Calu3 (cell line): ENCODE measurements around the gene NECTIN4. TPM values are rescaled to one million over a fixed set of nuclear protein-coding genes. Genes with fewer than 3 reads are reported as not detected.
"Not testable (repeated sequence)": the region's sequence is repeated elsewhere in the genome, so short reads cannot be mapped to it uniquely, and the experiment has no call there.

Source experiments
- BruUV-seq: library from RNA; stranded (reverse); fragments of 400-500 nt; replicated peaks from 2 replicates; lab custom pipeline; 2021; lab: Mats Ljungman, UMichigan
- CTCF ChIA-PET: fragments of 300-600 bp; sonication (Branson Sonifier 250); formaldehyde crosslinking; loops from one replicate; lab custom pipeline; 2022; ENCODE audit warnings: antibody characterized with exemption; lab: Charles Lee
- DNase-seq: peaks from one replicate; pipeline ENCODE4 v3.0.0; 2022
- H3K27ac Mint-ChIP-seq: one replicate; pipeline ENCODE4 v1.8.0; 2022; ENCODE audit warnings: mixed read lengths; ENCODE audit not compliant: unreplicated experiment
- H3K27me3 Mint-ChIP-seq: one replicate; pipeline ENCODE4 v1.8.0; 2022; ENCODE audit warnings: mixed read lengths; ENCODE audit not compliant: unreplicated experiment
- H3K36me3 Mint-ChIP-seq: one replicate; pipeline ENCODE4 v1.8.0; 2022; ENCODE audit warnings: mild to moderate bottlenecking, moderate library complexity, mixed read lengths; ENCODE audit not compliant: insufficient read depth, unreplicated experiment
- H3K4me1 Mint-ChIP-seq: one replicate; pipeline ENCODE4 v1.8.0; 2022; ENCODE audit warnings: mild to moderate bottlenecking, low read depth, mixed read lengths; ENCODE audit not compliant: unreplicated experiment
- H3K4me3 Mint-ChIP-seq: one replicate; pipeline ENCODE4 v1.8.0; 2022; ENCODE audit warnings: mild to moderate bottlenecking, low read depth, moderate library complexity, mixed read lengths; ENCODE audit not compliant: unreplicated experiment
- H3K9me3 Mint-ChIP-seq: one replicate; pipeline ENCODE4 v1.8.0; 2022; ENCODE audit warnings: low read depth, mixed read lengths; ENCODE audit not compliant: unreplicated experiment
- CTCF ChIP-seq: fragments of 200-600 bp; IDR thresholded peaks from one replicate; pipeline ENCODE4 v1.8.0; 2022; ENCODE audit warnings: antibody characterized with exemption; ENCODE audit not compliant: unreplicated experiment
- intact Hi-C: fragments of 100-400 bp; cut with micrococcal nuclease; formaldehyde crosslinking; loops from one replicate; pipeline ENCODE4 v1.10.0; 2022; ENCODE audit not compliant: unreplicated experiment
- total RNA-seq: library from RNA; stranded (reverse); gene quantifications from 2 replicates; pipeline ENCODE4 v1.2.3, GENCODE V29; 2022

NECTIN4 gene
- total RNA-seq, 1 experiment from 2014 or later = 24.9 TPM

- peak; percentile 61 for DNase-seq
- Mint-ChIP-seq H3K27ac (peak overlapping the region; percentile 45), H3K9me3 (no peaks in the 10 kb centered on the region), H3K4me3 (peak overlapping the region; percentile 95), H3K36me3 (peaks cover 43% of the 10 kb centered on the region), H3K27me3 (no peaks in the 10 kb centered on the region), H3K4me1 (peaks cover 14% of the 10 kb centered on the region)
- intact Hi-C loops = no loop called here
- CTCF ChIA-PET = interaction anchor here (0.6 to 3.0 kb wide), 4 partner anchors 10 to 40 kb away, joined by 3 to 17 read pairs (median 4); partner anchors contain the start of gene F11R
- BruUV-seq = TSS peak; percentile 52
- no peak for TF ChIP-seq CTCF
Observed at GRCh38 chr1:161037661-161038522, 51.5 kb downstream of the NECTIN4 start.

GRCh38 chr1:161033751-161034150 lies 55.6 kb downstream of the NECTIN4 start:
- no peak overlapping the region for H3K4me3 Mint-ChIP-seq
- no TSS peak for BruUV-seq
- no peak for DNase-seq
- intact Hi-C loops = no loop called here
- no peak overlapping the region for H3K27ac Mint-ChIP-seq
- no peaks in the 10 kb centered on the region for H3K27me3 Mint-ChIP-seq
- CTCF ChIA-PET = interaction anchor here (0.8 kb wide), 1 partner anchor 64 kb away, joined by 6 read pairs; the partner anchor contains the start of gene KLHDC9
- H3K4me1 Mint-ChIP-seq = peaks cover 19% of the 10 kb centered on the region
- no peak for TF ChIP-seq CTCF
- H3K9me3 Mint-ChIP-seq = no peaks in the 10 kb centered on the region
- H3K36me3 Mint-ChIP-seq = peaks cover 13% of the 10 kb centered on the region

- no TSS peak for BruUV-seq
- no peaks in the 10 kb centered on the region for H3K9me3 Mint-ChIP-seq
- H3K36me3 Mint-ChIP-seq = no peaks in the 10 kb centered on the region
- DNase-seq = no peak
- CTCF ChIA-PET = interaction anchor here (0.6 to 2.6 kb wide), 2 partner anchors 11 to 203 kb away, joined by 4 to 6 read pairs; partner anchors contain the start of gene F11R
- no peak overlapping the region for H3K4me3 Mint-ChIP-seq
- H3K27me3 Mint-ChIP-seq = no peaks in the 10 kb centered on the region
- TF ChIP-seq CTCF = no peak
- intact Hi-C loops = no loop called here
- peaks cover 12% of the 10 kb centered on the region for H3K4me1 Mint-ChIP-seq
- H3K27ac Mint-ChIP-seq = peak overlapping the region; percentile 1
Observed at GRCh38 chr1:161032409-161032808, 56.9 kb downstream of the NECTIN4 start.

GRCh38 chr1:161031874-161032273 lies 57.5 kb downstream of the NECTIN4 start:
- intact Hi-C loops = no loop called here
- H3K4me1 Mint-ChIP-seq = peaks cover 9% of the 10 kb centered on the region
- no peaks in the 10 kb centered on the region for H3K9me3 Mint-ChIP-seq
- H3K27ac Mint-ChIP-seq = no peak overlapping the region
- H3K27me3 Mint-ChIP-seq = no peaks in the 10 kb centered on the region
- no peak overlapping the region for H3K4me3 Mint-ChIP-seq
- BruUV-seq = no TSS peak
- no peak for TF ChIP-seq CTCF
- DNase-seq = no peak
- H3K36me3 Mint-ChIP-seq = no peaks in the 10 kb centered on the region
- CTCF ChIA-PET = interaction anchor here (0.6 to 2.6 kb wide), 2 partner anchors 11 to 203 kb away, joined by 4 to 6 read pairs; partner anchors contain the start of gene F11R

GRCh38 chr1:161029466-161029865 lies 59.9 kb downstream of the NECTIN4 start:
- peaks cover 21% of the 10 kb centered on the region for H3K4me1 Mint-ChIP-seq
- CTCF ChIA-PET, H3K36me3 Mint-ChIP-seq, BruUV-seq, H3K4me3 Mint-ChIP-seq, H3K27me3 Mint-ChIP-seq, H3K27ac Mint-ChIP-seq, DNase-seq, H3K9me3 Mint-ChIP-seq, intact Hi-C loops: not testable (repeated sequence)

GRCh38 chr1:161026954-161027353 lies 62.4 kb downstream of the NECTIN4 start:
- H3K36me3 Mint-ChIP-seq, H3K27me3 Mint-ChIP-seq, DNase-seq, H3K9me3 Mint-ChIP-seq, H3K27ac Mint-ChIP-seq, H3K4me3 Mint-ChIP-seq, BruUV-seq, intact Hi-C loops: not testable (repeated sequence)
- H3K4me1 Mint-ChIP-seq = peaks cover 20% of the 10 kb centered on the region
- CTCF ChIA-PET = interaction anchor here (0.6 to 0.8 kb wide), 3 partner anchors 21 to 262 kb away, joined by 3 to 5 read pairs (median 4); no protein-coding TSS in a partner anchor
